ENCODE data around the gene DGUOK. TPM values are rescaled to one million over a fixed set of nuclear protein-coding genes. Genes with fewer than 3 reads are reported as not detected.
"Not testable (repeated sequence)": the region's sequence is repeated elsewhere in the genome, so short reads cannot be mapped to it uniquely, and the experiment has no call there.

The DGUOK gene
- 10 to 100 TPM; 64.1 to 72.3 TPM for total RNA-seq

DNA sequence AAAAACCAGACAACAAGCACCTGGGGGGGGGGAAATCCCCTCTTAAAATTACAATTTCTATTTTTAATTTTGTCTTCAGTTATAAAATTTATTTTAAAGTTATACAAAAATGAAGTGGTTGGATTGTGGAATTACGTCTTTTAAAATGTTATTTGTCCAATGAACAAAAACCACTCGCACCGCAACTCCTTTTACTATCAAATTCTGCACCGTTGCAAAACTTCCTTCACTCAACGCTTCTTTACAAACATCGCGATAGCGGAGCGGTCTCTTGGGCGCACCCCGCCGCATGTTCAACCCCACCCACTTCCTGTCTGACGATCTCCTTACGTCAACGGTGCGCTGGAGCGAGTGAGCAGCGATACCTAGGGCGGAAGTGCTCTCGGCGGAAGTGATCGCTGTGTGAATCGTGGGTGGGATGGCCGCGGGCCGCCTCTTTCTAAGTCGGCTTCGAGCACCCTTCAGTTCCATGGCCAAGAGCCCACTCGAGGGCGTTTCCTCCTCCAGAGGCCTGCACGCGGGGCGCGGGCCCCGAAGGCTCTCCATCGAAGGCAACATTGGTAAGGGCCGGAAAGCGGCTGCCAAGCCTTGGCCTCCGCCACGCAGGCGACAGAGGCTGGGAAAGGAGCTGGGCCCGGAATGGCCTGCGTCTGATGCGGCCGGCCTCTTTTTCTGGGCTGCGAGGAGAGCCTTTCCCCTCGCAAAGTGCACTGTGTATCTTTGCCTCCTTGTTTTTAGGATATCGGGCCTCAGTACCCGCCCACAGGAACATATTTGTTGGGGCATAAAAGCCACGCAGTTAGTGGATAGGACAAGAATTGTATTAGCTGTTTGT lies at the start of gene DGUOK:
TSS of gene DGUOK (plus strand) at position 388 of the 835 bp plus-strand sequence. CDS start at position 419, 31 bp downstream.
- peaks cover 28% of the 10 kb centered on the region for H3K36me3 Mint-ChIP-seq (ENCODE audit: low read depth)
- ChIA-PET CTCF (no interaction called here), POLR2A (no interaction called here)
- H3K9me3 Mint-ChIP-seq = no peaks in the 10 kb centered on the region
- peak within 1 kb of the TSS; percentile 98 for H3K27ac Mint-ChIP-seq
- no peaks in the 10 kb centered on the region for H3K27me3 Mint-ChIP-seq
- H3K4me3 Mint-ChIP-seq = peak within 1 kb of the TSS; percentile 95
- peak; percentile 99 for DNase-seq
- peaks cover 54% of the 10 kb centered on the region for H3K4me1 Mint-ChIP-seq

- no peak for DNase-seq
- peaks cover 7% of the 10 kb centered on the region for H3K4me1 Mint-ChIP-seq
- peaks cover 5% of the 10 kb centered on the region for H3K27me3 Mint-ChIP-seq
- H3K27ac Mint-ChIP-seq = no peak overlapping the region
- no peaks in the 10 kb centered on the region for H3K36me3 Mint-ChIP-seq (ENCODE audit: low read depth)
- POLR2A ChIA-PET = no interaction called here
- no peaks in the 10 kb centered on the region for H3K9me3 Mint-ChIP-seq
- H3K4me3 Mint-ChIP-seq = no peak overlapping the region
- CTCF ChIA-PET = interaction anchor here (1.5 to 2.1 kb wide), 2 partner anchors 10 to 13 kb away, joined by 3 to 5 read pairs; no protein-coding TSS in a partner anchor
Measured at GRCh38 chr2:73877071-73877802, 49.4 kb upstream of the DGUOK start.

DNA sequence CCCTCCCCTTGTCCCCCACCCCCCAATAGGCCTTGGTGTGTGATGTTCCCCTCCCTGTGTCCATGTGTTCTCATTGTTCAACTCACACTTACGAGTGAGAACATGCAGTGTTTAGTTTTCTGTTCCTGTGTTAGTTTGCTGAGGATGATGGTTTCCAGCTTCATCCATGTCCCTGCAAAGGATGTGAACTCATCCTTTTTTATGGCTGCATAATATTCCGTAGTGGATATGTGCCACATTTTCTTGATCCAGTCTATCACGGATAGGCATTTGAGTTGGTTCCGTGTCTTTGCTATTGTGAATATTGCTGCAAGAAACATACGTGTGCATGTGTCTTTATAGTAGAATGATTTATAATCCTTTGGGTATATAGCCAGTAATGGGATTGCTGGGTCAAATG lies 48.7 kb upstream of the DGUOK start:
- H3K4me1 Mint-ChIP-seq; H3K9me3 Mint-ChIP-seq; H3K4me3 Mint-ChIP-seq; H3K27ac Mint-ChIP-seq; H3K36me3 Mint-ChIP-seq (ENCODE audit: low read depth); H3K27me3 Mint-ChIP-seq; DNase-seq; POLR2A ChIA-PET: not testable (repeated sequence)
- CTCF ChIA-PET = interaction anchor here (1.5 to 2.1 kb wide), 2 partner anchors 9 to 14 kb away, joined by 3 to 5 read pairs; no protein-coding TSS in a partner anchor

- peaks cover 17% of the 10 kb centered on the region for H3K4me1 Mint-ChIP-seq
- CTCF ChIA-PET = interaction anchor here (0.6 to 1.3 kb wide), 2 partner anchors 9 to 83 kb away, joined by 3 to 4 read pairs; no protein-coding TSS in a partner anchor
- no peak overlapping the region for H3K27ac Mint-ChIP-seq
- no peaks in the 10 kb centered on the region for H3K36me3 Mint-ChIP-seq (ENCODE audit: low read depth)
- POLR2A ChIA-PET = no interaction called here
- DNase-seq = no peak
- peaks cover 2% of the 10 kb centered on the region for H3K9me3 Mint-ChIP-seq
- H3K27me3 Mint-ChIP-seq = peaks cover 10% of the 10 kb centered on the region
- no peak overlapping the region for H3K4me3 Mint-ChIP-seq
Measured at GRCh38 chr2:73885406-73885805, 41.3 kb upstream of the DGUOK start.

DNA sequence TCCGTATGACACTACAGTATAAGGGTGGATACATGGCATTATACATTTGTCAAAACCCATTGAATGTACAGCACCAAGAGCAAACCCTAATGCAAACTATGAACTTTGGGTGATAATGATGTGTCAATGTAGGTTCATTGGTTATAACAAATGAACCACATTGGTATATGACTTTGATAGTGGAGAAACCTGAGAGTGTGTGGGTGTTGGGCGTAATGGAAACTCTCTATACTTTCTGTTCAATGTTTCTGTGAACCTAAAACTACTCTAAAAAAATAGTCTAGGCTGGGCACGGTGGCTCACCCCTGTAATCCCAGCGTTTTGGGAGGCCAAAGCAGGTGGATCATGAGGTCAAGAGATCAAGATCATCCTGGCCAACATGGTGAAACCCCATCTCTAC lies 40.3 kb upstream of the DGUOK start:
- ChIA-PET CTCF (interaction anchor here (0.8 kb wide), 1 partner anchor 9 kb away, joined by 3 read pairs; no protein-coding TSS in a partner anchor), POLR2A (no interaction called here)
- no peak for DNase-seq
- Mint-ChIP-seq H3K9me3 (peaks cover 2% of the 10 kb centered on the region), H3K4me1 (peaks cover 17% of the 10 kb centered on the region), H3K4me3 (no peak overlapping the region), H3K27me3 (peaks cover 8% of the 10 kb centered on the region), H3K27ac (no peak overlapping the region), H3K36me3 (ENCODE audit: low read depth) (no peaks in the 10 kb centered on the region)

DNA sequence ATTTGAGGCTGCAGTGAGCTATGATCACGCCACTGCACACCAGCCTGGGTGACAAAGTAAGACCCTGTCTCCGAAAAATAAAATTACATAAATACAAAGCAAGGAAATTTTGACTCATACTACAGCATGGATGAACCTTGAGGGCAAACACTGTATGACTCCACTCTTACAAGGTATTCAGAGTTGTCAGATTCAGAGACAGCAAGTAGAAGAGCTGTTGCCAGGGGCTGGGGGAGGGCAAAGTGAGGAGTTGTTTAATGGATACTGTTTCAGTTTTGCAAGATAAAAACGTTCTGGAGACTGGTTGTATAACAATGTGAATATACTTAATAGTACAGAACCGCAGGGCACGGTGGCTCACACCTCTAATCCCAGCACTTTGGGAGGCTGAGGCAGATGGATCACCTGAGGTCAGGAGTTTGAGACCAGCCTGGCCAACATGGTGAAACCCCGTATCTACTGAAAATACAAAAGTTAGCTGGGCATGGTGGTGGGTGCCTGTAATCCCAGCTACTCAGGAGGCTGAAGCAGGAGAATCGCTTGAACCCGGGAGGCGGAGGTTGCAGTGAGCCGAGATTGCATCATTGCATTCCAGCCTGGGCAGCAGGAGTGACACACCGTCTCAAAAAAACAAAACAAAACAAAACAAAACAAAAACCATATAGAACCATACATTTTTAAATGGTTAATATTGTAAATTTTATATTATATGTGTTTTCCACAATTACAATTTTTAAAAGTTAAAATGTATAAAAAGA lies 38.9 kb upstream of the DGUOK start:
- peaks cover 17% of the 10 kb centered on the region for H3K4me1 Mint-ChIP-seq
- H3K36me3 Mint-ChIP-seq (ENCODE audit: low read depth); H3K4me3 Mint-ChIP-seq; POLR2A ChIA-PET; H3K27ac Mint-ChIP-seq; H3K27me3 Mint-ChIP-seq; H3K9me3 Mint-ChIP-seq; DNase-seq; CTCF ChIA-PET: not testable (repeated sequence)

GRCh38 chr2:73888388-73888787 lies 38.3 kb upstream of the DGUOK start:
- Mint-ChIP-seq H3K4me1 (peaks cover 17% of the 10 kb centered on the region), H3K27me3 (peaks cover 3% of the 10 kb centered on the region), H3K4me3 (no peak overlapping the region), H3K36me3 (ENCODE audit: low read depth) (no peaks in the 10 kb centered on the region), H3K9me3 (peaks cover 2% of the 10 kb centered on the region), H3K27ac (peak overlapping the region; percentile 79)
- no peak for DNase-seq
- POLR2A ChIA-PET = no interaction called here
- CTCF ChIA-PET = no interaction called here

GRCh38 chr2:73889206-73889605 lies 37.5 kb upstream of the DGUOK start:
- no peak for DNase-seq
- Mint-ChIP-seq H3K9me3 (peaks cover 2% of the 10 kb centered on the region), H3K27me3 (peaks cover 2% of the 10 kb centered on the region), H3K36me3 (ENCODE audit: low read depth) (no peaks in the 10 kb centered on the region), H3K4me1 (peaks cover 23% of the 10 kb centered on the region), H3K27ac (no peak overlapping the region), H3K4me3 (no peak overlapping the region)
- ChIA-PET POLR2A (no interaction called here), CTCF (no interaction called here)

- ChIA-PET CTCF (interaction anchor here (2.6 kb wide), 1 partner anchor 9 kb away, joined by 7 read pairs; no protein-coding TSS in a partner anchor), POLR2A (no interaction called here)
- peaks cover 36% of the 10 kb centered on the region for H3K4me1 Mint-ChIP-seq
- H3K27me3 Mint-ChIP-seq = peaks cover 2% of the 10 kb centered on the region
- no peak overlapping the region for H3K27ac Mint-ChIP-seq
- DNase-seq = no peak
- H3K36me3 Mint-ChIP-seq (ENCODE audit: low read depth) = no peaks in the 10 kb centered on the region
- H3K4me3 Mint-ChIP-seq = no peak overlapping the region
- peaks cover 2% of the 10 kb centered on the region for H3K9me3 Mint-ChIP-seq
Measured at GRCh38 chr2:73890301-73891092, 36.2 kb upstream of the DGUOK start.

DNA sequence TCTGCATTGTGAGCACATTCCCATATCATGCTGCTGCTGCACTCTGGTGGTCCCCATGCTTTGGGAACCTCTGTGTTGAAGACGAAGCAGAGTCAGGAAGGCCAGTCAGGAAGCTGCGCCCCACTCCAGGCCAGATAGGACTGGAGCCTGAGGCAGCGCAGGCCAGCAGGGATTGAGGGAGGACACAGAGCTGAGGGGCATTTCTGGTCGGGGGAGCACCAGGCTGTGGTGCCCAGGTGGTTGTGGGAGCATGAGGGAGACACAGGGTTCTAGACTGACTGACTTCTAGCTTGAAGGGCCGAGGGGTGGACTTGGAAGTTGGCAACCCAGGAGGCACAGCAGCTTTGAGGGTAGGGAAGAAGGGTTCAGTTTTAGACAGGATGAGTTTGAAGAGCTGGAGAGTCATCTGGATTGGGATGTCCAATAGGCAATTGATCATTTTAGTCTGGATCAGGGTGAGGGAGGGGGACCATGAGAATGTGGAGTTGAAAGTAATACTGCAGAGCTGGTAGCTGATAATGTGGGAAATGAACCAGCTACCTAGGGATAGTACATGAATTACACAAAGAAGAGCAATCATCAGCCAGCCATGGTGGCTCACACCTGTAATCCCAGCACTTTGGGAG lies 35.3 kb upstream of the DGUOK start:
- ChIA-PET CTCF (interaction anchor here (1.2 to 2.6 kb wide), 2 partner anchors 8 kb away, joined by 4 to 7 read pairs; no protein-coding TSS in a partner anchor), POLR2A (no interaction called here)
- no peaks in the 10 kb centered on the region for H3K36me3 Mint-ChIP-seq (ENCODE audit: low read depth)
- peaks cover 2% of the 10 kb centered on the region for H3K9me3 Mint-ChIP-seq
- DNase-seq = no peak
- no peak overlapping the region for H3K4me3 Mint-ChIP-seq
- H3K27ac Mint-ChIP-seq = no peak overlapping the region
- H3K27me3 Mint-ChIP-seq = peaks cover 2% of the 10 kb centered on the region
- H3K4me1 Mint-ChIP-seq = peaks cover 41% of the 10 kb centered on the region

DNA sequence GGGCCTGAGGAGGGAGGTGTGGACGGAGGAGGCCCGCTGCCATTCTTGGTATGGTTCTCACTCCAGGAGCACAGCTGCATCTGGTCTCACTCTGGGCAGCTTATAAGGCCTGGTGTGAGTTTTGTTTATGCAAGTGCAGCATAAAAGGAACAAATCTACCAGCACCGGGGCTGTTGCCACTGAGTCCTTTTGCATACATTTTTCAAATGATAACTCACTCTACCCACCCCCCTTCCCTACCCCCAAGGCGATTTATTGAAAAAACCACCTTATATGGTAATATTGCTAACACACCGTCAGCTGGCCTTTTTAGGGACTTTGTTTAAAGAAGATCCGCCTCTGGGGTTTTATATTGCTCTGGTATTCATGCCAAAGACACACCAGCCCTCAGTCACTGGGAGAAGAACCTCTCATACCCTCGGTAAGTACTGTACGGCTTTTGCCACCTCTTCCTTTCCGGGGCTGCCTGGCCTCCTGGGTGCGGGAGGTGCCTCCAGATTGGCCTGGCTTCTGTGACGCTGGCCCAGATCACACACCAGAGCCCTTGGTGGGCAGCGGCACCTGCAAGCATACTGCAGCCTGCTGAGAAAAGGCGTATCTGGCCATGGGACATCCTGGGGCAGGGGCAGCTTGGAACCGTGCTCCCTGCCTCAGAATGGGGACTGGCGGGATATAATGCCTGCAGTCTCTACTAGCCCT lies 33.9 kb upstream of the DGUOK start, which contains the start of gene ACTG2:
TSS of gene ACTG2 (plus strand) at position 378 of the 699 bp plus-strand sequence. CDS start 8,304 bp downstream, outside the sequence.
- H3K4me3 Mint-ChIP-seq = no peak within 1 kb of the TSS
- peaks cover 48% of the 10 kb centered on the region for H3K4me1 Mint-ChIP-seq
- ChIA-PET CTCF (interaction anchor here (1.0 to 1.7 kb wide), 3 partner anchors 10 to 20 kb away, joined by 3 to 4 read pairs (median 3); no protein-coding TSS in a partner anchor), POLR2A (no interaction called here)
- DNase-seq = no peak
- H3K27ac Mint-ChIP-seq = peak within 1 kb of the TSS; percentile 11
- H3K36me3 Mint-ChIP-seq (ENCODE audit: low read depth) = no peaks in the 10 kb centered on the region
- no peaks in the 10 kb centered on the region for H3K9me3 Mint-ChIP-seq
- peaks cover 2% of the 10 kb centered on the region for H3K27me3 Mint-ChIP-seq

Measured in activated CD4-positive, alpha-beta T cell treated with anti-CD3 and anti-CD28 coated beads, Interleukin-2, amount 10 ng/mL, durations not matched to agents 7 days and 5 days (primary cell).